HEK293T (cell line): ENCODE data around the gene PSMD9.
"Not testable (repeated sequence)": the region's sequence is repeated elsewhere in the genome, so short reads cannot be mapped to it uniquely, and the experiment has no call there.

Experiments
- ARNT ChIP-seq: fragments of 450-650 bp; IDR thresholded peaks from 2 replicates; pipeline ENCODE4 v1.6.1; 2017; ENCODE audit warnings: mild to moderate bottlenecking
- BHLHE40 ChIP-seq: fragments of 450-650 bp; IDR thresholded peaks from 2 replicates; pipeline ENCODE4 v1.6.1; 2016; ENCODE audit warnings: mild to moderate bottlenecking, moderate library complexity, borderline replicate concordance
- ELF4 ChIP-seq: fragments of 450-650 bp; IDR thresholded peaks from 2 replicates; pipeline ENCODE4 v1.6.1; 2017; ENCODE audit warnings: antibody characterized with exemption
- FOXA1 ChIP-seq: fragments of 450-650 bp; IDR thresholded peaks from 2 replicates; pipeline ENCODE4 v1.6.1; 2016; ENCODE audit warnings: mild to moderate bottlenecking
- FOXM1 ChIP-seq: fragments of 450-650 bp; IDR thresholded peaks from 2 replicates; pipeline ENCODE4 v1.6.1; 2017; ENCODE audit warnings: mild to moderate bottlenecking, borderline replicate concordance
- HDGF ChIP-seq: fragments of 450-650 bp; IDR thresholded peaks from 2 replicates; pipeline ENCODE4 v1.6.1; 2017; ENCODE audit warnings: antibody characterized with exemption, borderline replicate concordance
- NFRKB ChIP-seq: fragments of 450-650 bp; IDR thresholded peaks from 2 replicates; pipeline ENCODE4 v1.6.1; 2016; ENCODE audit warnings: mild to moderate bottlenecking, moderate library complexity
- SP1 ChIP-seq: fragments of 450-650 bp; IDR thresholded peaks from 2 replicates; pipeline ENCODE4 v1.6.1; 2017
- SUZ12 ChIP-seq: fragments of 450-650 bp; IDR thresholded peaks from 2 replicates; pipeline ENCODE4 v1.6.1; 2016; ENCODE audit warnings: mild to moderate bottlenecking
- ZNF384 ChIP-seq: fragments of 450-650 bp; IDR thresholded peaks from 2 replicates; pipeline ENCODE4 v1.6.1; 2016

DNA sequence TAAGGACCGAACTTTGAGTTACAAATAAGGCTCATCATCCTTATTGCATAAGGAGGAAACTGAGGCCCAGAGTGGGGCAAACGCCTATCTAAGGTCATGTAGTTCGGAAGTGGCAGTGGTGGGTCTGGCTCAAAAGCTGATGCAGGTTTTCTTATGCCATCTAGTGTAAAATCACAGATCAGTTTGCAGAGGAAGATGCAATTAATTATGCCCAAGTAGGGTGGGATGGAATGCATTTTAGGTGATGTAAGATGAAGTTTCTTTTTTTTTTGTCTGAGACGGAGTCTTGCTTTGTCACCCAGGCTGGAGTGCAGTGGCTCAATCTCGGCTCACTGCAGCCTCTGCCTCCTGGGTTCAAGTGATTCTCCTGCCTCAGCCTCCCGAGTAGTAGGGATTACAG lies 1.1 kb downstream of the PSMD9 start:
- TF ChIP-seq ELF4, FOXM1, ZNF384, SUZ12, ARNT, NFRKB, SP1, FOXA1, HDGF, BHLHE40: not testable (repeated sequence)
